HG02759 (cell line): ENCODE results near the gene TMTC2.

Experiments used
- ATAC-seq: cut with Tn5 transposase; IDR thresholded peaks from one replicate; pipeline ENCODE4 v1.9.1; 2021; ENCODE audit warnings: mild to moderate bottlenecking, moderate library complexity; ENCODE audit not compliant: unreplicated experiment

Gene TMTC2

GRCh38 chr12:82937151-82937550, 250.4 kb downstream of the TMTC2 start:
- ATAC-seq, result no peak

GRCh38 chr12:82942521-82942920, 255.8 kb downstream of the TMTC2 start:
- ATAC-seq, result no peak

GRCh38 chr12:82942991-82943401, 256.3 kb downstream of the TMTC2 start:
- no peak for ATAC-seq

GRCh38 chr12:82948491-82948890, 261.8 kb downstream of the TMTC2 start:
- no peak for ATAC-seq

GRCh38 chr12:82950356-82950755, 263.6 kb downstream of the TMTC2 start:
- ATAC-seq, result no peak

- ATAC-seq, result no peak
These were observed 266.2 kb downstream of the TMTC2 start for GRCh38 chr12:82952946-82953345.

- no peak for ATAC-seq
These were observed 266.7 kb downstream of the TMTC2 start for GRCh38 chr12:82953397-82953796.

- ATAC-seq, result no peak
These were observed 267.4 kb downstream of the TMTC2 start for GRCh38 chr12:82954064-82954463.

GRCh38 chr12:82954572-82954971, 267.9 kb downstream of the TMTC2 start:
- ATAC-seq, result no peak

- no peak for ATAC-seq
These were observed 268.3 kb downstream of the TMTC2 start for GRCh38 chr12:82955043-82955442.

- no peak for ATAC-seq
These were observed 272.3 kb downstream of the TMTC2 start for GRCh38 chr12:82958966-82959365.

- no peak for ATAC-seq
These were observed 273.1 kb downstream of the TMTC2 start for GRCh38 chr12:82959821-82960220.

- no peak for ATAC-seq
These were observed 275.1 kb downstream of the TMTC2 start for GRCh38 chr12:82961835-82962234.

GRCh38 chr12:82963956-82964355, 277.2 kb downstream of the TMTC2 start:
- no peak for ATAC-seq

- no peak for ATAC-seq
These were observed 277.7 kb downstream of the TMTC2 start for GRCh38 chr12:82964446-82964845.

- no peak for ATAC-seq
These were observed 279.4 kb downstream of the TMTC2 start for GRCh38 chr12:82966001-82966559.

GRCh38 chr12:82968631-82969367, 282.1 kb downstream of the TMTC2 start:
- no peak for ATAC-seq

- no peak for ATAC-seq
These were observed 283.9 kb downstream of the TMTC2 start for GRCh38 chr12:82970614-82971013.

GRCh38 chr12:82971584-82971983, 284.9 kb downstream of the TMTC2 start:
- ATAC-seq, result no peak

- no peak for ATAC-seq
These were observed 285.9 kb downstream of the TMTC2 start for GRCh38 chr12:82972624-82973023.

- no peak for ATAC-seq
These were observed 286.9 kb downstream of the TMTC2 start for GRCh38 chr12:82973592-82973991.

- ATAC-seq, result no peak
These were observed 294.4 kb downstream of the TMTC2 start for GRCh38 chr12:82981150-82981549.

- ATAC-seq, result no peak
These were observed 307.4 kb downstream of the TMTC2 start for GRCh38 chr12:82994117-82994516.
